GM19193 (cell line): Measurements from ENCODE around the gene PSMG3.

Experiments
- POLR2A ChIP-seq: IDR thresholded peaks from 4 replicates; pipeline ENCODE4 v1.6.1; 2011; ENCODE audit not compliant: insufficient read depth, insufficient read length; ENCODE audit errors: extremely low read depth

PSMG3 gene

GRCh38 chr7:1548944-1549343, 20.9 kb downstream of the PSMG3 start:
- TF ChIP-seq POLR2A, result no peak

- no peak for TF ChIP-seq POLR2A
Measured at GRCh38 chr7:1548438-1548831, 21.4 kb downstream of the PSMG3 start.

GRCh38 chr7:1547777-1548437, 21.9 kb downstream of the PSMG3 start:
- TF ChIP-seq POLR2A, result no peak

GRCh38 chr7:1546909-1547776, 22.7 kb downstream of the PSMG3 start:
- TF ChIP-seq POLR2A, result no peak

- no peak for TF ChIP-seq POLR2A
Measured at GRCh38 chr7:1546274-1546908, 23.4 kb downstream of the PSMG3 start.

GRCh38 chr7:1545417-1546246, 24.2 kb downstream of the PSMG3 start:
- TF ChIP-seq POLR2A, result no peak

- no peak for TF ChIP-seq POLR2A
Measured at GRCh38 chr7:1544896-1545416, 24.9 kb downstream of the PSMG3 start.

- no peak for TF ChIP-seq POLR2A
Measured at GRCh38 chr7:1544178-1544895, 25.5 kb downstream of the PSMG3 start.

GRCh38 chr7:1543826-1544177, 26.0 kb downstream of the PSMG3 start:
- no peak for TF ChIP-seq POLR2A

- no peak for TF ChIP-seq POLR2A
Measured at GRCh38 chr7:1542841-1543747, 26.7 kb downstream of the PSMG3 start.

GRCh38 chr7:1542329-1542728, 27.5 kb downstream of the PSMG3 start:
- TF ChIP-seq POLR2A, result no peak

GRCh38 chr7:1541431-1542162, 28.2 kb downstream of the PSMG3 start:
- no peak for TF ChIP-seq POLR2A

- TF ChIP-seq POLR2A, result no peak
Measured at GRCh38 chr7:1540776-1541271, 29.0 kb downstream of the PSMG3 start.
